GM12892 (cell line): Measurements from ENCODE around the gene RRAD.

Source experiments
- POLR2AphosphoS5 ChIP-seq: IDR thresholded peaks from 2 replicates; pipeline ENCODE4 v1.6.1; 2011; ENCODE audit warnings: low read depth, low read length, control low read depth
- TAF1 ChIP-seq: IDR thresholded peaks from 2 replicates; pipeline ENCODE4 v1.6.1; 2011; ENCODE audit warnings: low read depth, mild to moderate bottlenecking, control low read depth, low read length, borderline replicate concordance

DNA sequence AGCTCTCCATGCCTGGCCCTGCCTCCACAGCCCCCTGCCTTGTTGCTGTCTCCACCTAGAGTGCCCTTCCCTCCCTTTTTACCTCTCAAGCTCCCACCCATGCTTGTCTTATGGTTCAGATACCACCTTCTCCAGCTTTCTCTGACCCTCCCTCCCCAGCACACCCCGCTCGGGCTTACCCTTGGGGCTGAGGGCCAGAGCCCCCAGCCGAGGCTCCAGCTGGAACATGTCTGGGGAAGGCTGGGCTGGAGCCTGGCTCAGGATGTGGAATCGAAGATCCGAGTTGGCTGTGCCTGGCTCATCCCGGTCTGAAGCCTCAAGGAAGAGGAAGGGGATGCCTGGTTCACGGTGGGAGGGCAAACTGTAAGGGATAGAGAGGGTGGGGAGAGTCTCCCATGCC is 10.3 kb downstream of the RRAD start:
- TF ChIP-seq POLR2AphosphoS5 (no peak), TAF1 (no peak)
